HCT116 (cell line): ENCODE measurements around the gene DIS3L2. TPM values are rescaled to one million over a fixed set of nuclear protein-coding genes. Genes with fewer than 3 reads are reported as not detected.
A peak's percentile ranks its signal among the peaks of the same experiment; 100 is the strongest.

Source experiments
- ATAC-seq: fragments of 200-7000 bp; cut with Tn5 transposase; 2 replicates; pipeline ENCODE4 v1.9.1; 2020; ENCODE audit warnings: mild to moderate bottlenecking, moderate library complexity
- BruUV-seq: library from RNA; stranded (reverse); fragments of 400-500 nt; replicated peaks from 2 replicates; lab custom pipeline; 2021; lab: Mats Ljungman, UMichigan
- CTCF ChIA-PET: fragments of 300-600 bp; sonication (Branson Sonifier 250); formaldehyde crosslinking; loops from one replicate; lab custom pipeline; 2021; ENCODE audit warnings: antibody characterized with exemption; lab: Charles Lee
- POLR2A ChIA-PET: fragments of 300-600, 350-600 bp; sonication (Branson Sonifier 250); formaldehyde crosslinking; loops from one replicate; lab custom pipeline; 2021; ENCODE audit warnings: antibody characterized with exemption; lab: Charles Lee
- RAD21 ChIA-PET, 2 experiments: fragments of 300-600 bp; sonication (Branson Sonifier 250); formaldehyde crosslinking; loops; one replicate each; lab custom pipeline; 2023; ENCODE audit warnings: low total read pairs in 2 of 2; ENCODE audit not compliant: uncharacterized antibody in 2 of 2, unreplicated experiment in 2 of 2, low non-redundant PET in 1 of 2; lab: Charles Lee
- DNase-seq: peaks from one replicate; pipeline ENCODE4 v3.0.0-alpha.2; 2010; ENCODE audit warnings: low read depth, low spot score
- H2AFZ ChIP-seq: fragments of 200-600 bp; shearing (Covaris generic), sonication (generic); 2 replicates; pipeline ENCODE4 v1.6.1; 2017; ENCODE audit warnings: low read depth, mixed run types, mixed read lengths, antibody characterized with exemption, low read length; ENCODE audit not compliant: poor library complexity, severe bottlenecking
- H3K27ac ChIP-seq: 2 replicates; pipeline ENCODE4 v1.5.1; 2012; ENCODE audit warnings: low read depth, low read length
- H3K27me3 ChIP-seq: fragments of 200-600 bp; sonication (generic); 2 replicates; pipeline ENCODE4 v1.6.1; 2016; ENCODE audit warnings: mixed run types, low read length, mixed read lengths; ENCODE audit not compliant: insufficient read depth
- H3K36me3 ChIP-seq, 2 experiments: fragments of 200-500 bp in 1 of 2; fragments of 200-600 bp in 1 of 2; sonication (Bioruptor generic) in 1 of 2; sonication (generic) in 1 of 2; 2 replicates each; pipeline versions ENCODE4 v1.5.1 to v1.6.1; 2014 to 2016; ENCODE audit warnings: low read length in 2 of 2, inconsistent platforms in 1 of 2, mixed read lengths in 1 of 2, mixed run types in 1 of 2; ENCODE audit not compliant: insufficient read depth in 2 of 2, control insufficient read depth in 1 of 2
- H3K4me1 ChIP-seq, 2 experiments: fragments of 200-600 bp in 1 of 2; sonication (generic) in 1 of 2; 2 replicates each; pipeline versions ENCODE4 v1.5.1 to v1.6.1; 2012 to 2017; ENCODE audit warnings: low read length in 2 of 2, inconsistent platforms in 1 of 2, mild to moderate bottlenecking in 1 of 2, mixed read lengths in 1 of 2, mixed run types in 1 of 2, moderate library complexity in 1 of 2; ENCODE audit not compliant: insufficient read depth in 2 of 2, control insufficient read depth in 1 of 2
- H3K4me2 ChIP-seq: fragments of 200-600 bp; sonication (generic); 2 replicates; pipeline ENCODE4 v1.6.1; 2017; ENCODE audit warnings: mixed run types, low read length, mixed read lengths
- H3K4me3 ChIP-seq, 2 experiments: fragments of 200-600 bp in 1 of 2; sonication (generic) in 1 of 2; replicated peaks in 1 of 2; 2 replicates each; pipeline ENCODE4 v1.5.1; 2011 to 2016; ENCODE audit warnings: low read length in 2 of 2, control low read depth in 1 of 2, low read depth in 1 of 2, mild to moderate bottlenecking in 1 of 2, mixed read lengths in 1 of 2, mixed run types in 1 of 2
- H3K79me2 ChIP-seq: fragments of 200-600 bp; sonication (generic); 2 replicates; pipeline ENCODE4 v1.6.1; 2017; ENCODE audit warnings: mild to moderate bottlenecking, mixed run types, low read length, moderate library complexity, mixed read lengths; ENCODE audit not compliant: insufficient read depth
- H3K9ac ChIP-seq: fragments of 200-600 bp; sonication (generic); 2 replicates; pipeline ENCODE4 v1.6.1; 2016; ENCODE audit warnings: low read length, mixed read lengths
- H3K9me2 ChIP-seq: fragments of 200-600 bp; sonication (generic), shearing (Covaris generic); 2 replicates; pipeline ENCODE4 v1.6.1; 2017; ENCODE audit warnings: mixed run types, mild to moderate bottlenecking, moderate library complexity; ENCODE audit not compliant: insufficient read depth
- H3K9me3 ChIP-seq, 2 experiments: fragments of 200-500 bp in 1 of 2; fragments of 200-600 bp in 1 of 2; sonication (Bioruptor generic) in 1 of 2; sonication (generic) in 1 of 2; 2 replicates each; pipeline ENCODE4 v1.6.1; 2014 to 2017; ENCODE audit warnings: low read length in 2 of 2, mixed read lengths in 2 of 2, inconsistent platforms in 1 of 2, low read depth in 1 of 2, mild to moderate bottlenecking in 1 of 2, mixed run types in 1 of 2, moderate library complexity in 1 of 2; ENCODE audit not compliant: control insufficient read depth in 1 of 2, insufficient read depth in 1 of 2
- H4K20me1 ChIP-seq: fragments of 200-600 bp; sonication (generic), shearing (Covaris generic); 2 replicates; pipeline ENCODE4 v1.6.1; 2017; ENCODE audit warnings: mixed run types, mild to moderate bottlenecking, moderate library complexity; ENCODE audit not compliant: insufficient read depth
- CTCF ChIP-seq, 3 experiments: fragments of 200-600 bp in 1 of 3; sonication (generic) in 1 of 3; IDR thresholded peaks in 2 of 3; conservative IDR thresholded peaks in 1 of 3; 2 replicates each; pipeline ENCODE4 v1.5.1; 2012 to 2017; ENCODE audit warnings: low read depth in 2 of 3, low read length in 2 of 3, antibody characterized with exemption in 1 of 3, borderline replicate concordance in 1 of 3, control low read depth in 1 of 3, mild to moderate bottlenecking in 1 of 3, mixed read lengths in 1 of 3, mixed run types in 1 of 3, moderate library complexity in 1 of 3; ENCODE audit not compliant: insufficient read depth in 1 of 3
- EZH2 ChIP-seq: fragments of 200-600 bp; sonication (generic); IDR thresholded peaks from 2 replicates; pipeline ENCODE4 v1.6.1; 2017; ENCODE audit warnings: antibody characterized with exemption, mixed run types
- RAD21 ChIP-seq: IDR thresholded peaks from 2 replicates; pipeline ENCODE4 v1.6.1; 2012; ENCODE audit warnings: low read depth, mild to moderate bottlenecking
- YY1 ChIP-seq: IDR thresholded peaks from 2 replicates; pipeline ENCODE4 v1.6.1; 2011; ENCODE audit warnings: low read length, low read depth, moderate library complexity, mild to moderate bottlenecking; ENCODE audit not compliant: insufficient replicate concordance; ENCODE audit errors: extremely low read depth
- intact Hi-C: fragments of 100-400 bp; cut with micrococcal nuclease; formaldehyde crosslinking; loops from 2 replicates; pipeline ENCODE4 v1.10.0; 2022
- total RNA-seq: library from RNA; stranded (reverse); gene quantifications from one replicate; pipeline ENCODE4 v1.2.1, GENCODE V29; 2021; ENCODE audit not compliant: unreplicated experiment

Gene DIS3L2
- total RNA-seq, 1 experiment from 2014 or later = 42.5 TPM

GRCh38 chr2:231925303-231926179, 36.0 kb upstream of the DIS3L2 start:
- DNase-seq (peak; percentile 47), ATAC-seq (peak; percentile 87)
- POLR2A ChIA-PET = interaction anchor here (0.7 kb wide), 1 partner anchor 25 kb away, joined by 3 read pairs; no protein-coding TSS in a partner anchor
- intact Hi-C loops = loop anchor here (1.0 to 2.0 kb wide), 5 partner anchors 213 to 402 kb away; no protein-coding TSS in a partner anchor
- Histone ChIP-seq H3K4me2 (peak overlapping the region; percentile 90), H3K4me1 (peaks cover 8 to 18% of the 10 kb centered on the region in 2 experiments), H3K4me3 (peak overlapping the region; percentile 35 to 52), H3K79me2 (no peaks in the 10 kb centered on the region), H3K9me3 (no peaks in the 10 kb centered on the region), H3K9me2 (no peaks in the 10 kb centered on the region), H3K9ac (peak overlapping the region; percentile 45), H3K27me3 (no peaks in the 10 kb centered on the region), H4K20me1 (no peaks in the 10 kb centered on the region), H3K27ac (no peak overlapping the region; the same call in 1 of the 2 replicates), H3K36me3 (no peaks in the 10 kb centered on the region), H2AFZ (peak overlapping the region; percentile 88)
- TF ChIP-seq YY1 (peak; percentile 36), EZH2 (no peak), CTCF (IDR thresholded peaks at IDR 0.05 in 2 of 3, conservative IDR thresholded peaks at IDR 0.05 in 1 of 3; ENCODE audit: borderline replicate concordance in 1 of 3, insufficient read depth in 1 of 3, low read depth in 2 of 3, low read length in 2 of 3) (peak; percentile 76 to 78 (median 77)), RAD21 (peak; percentile 81)
- RAD21 ChIA-PET = interaction anchor here (0.8 to 1.6 kb wide), 3 partner anchors 216 to 400 kb away, joined by 3 read pairs; no protein-coding TSS in a partner anchor
- no TSS peak for BruUV-seq
- CTCF ChIA-PET = interaction anchor here (0.7 to 2.4 kb wide), 15 partner anchors 10 to 438 kb away, joined by 3 to 22 read pairs (median 4); no protein-coding TSS in a partner anchor
